Measurements from ENCODE around the gene MAML2.

GRCh38 chr11:96006037-96006436 lies 337.0 kb downstream of the MAML2 start:
- TF ChIP-seq CTCF (IDR thresholded peaks at IDR 0.05) = no peak
- no peak for TF ChIP-seq EZH2 (IDR thresholded peaks at IDR 0.05)
- TF ChIP-seq EZH2phosphoT487 (IDR thresholded peaks at IDR 0.05) = no peak

Data from neural progenitor cell (in vitro differentiated cells).